BLaER1 treated with 17β-estradiol and CSF1 and Interleukin-3, amounts not matched to agents 10 nM and 100 nM (cell line): ENCODE data around the gene LEO1.

Experiments
- H3K27ac ChIP-seq, 11 experiments: shearing (Covaris generic); formaldehyde crosslinking; 2 replicates each; pipeline ENCODE4 v1.8.1; 2022
- H3K27me3 ChIP-seq, 11 experiments: shearing (Covaris generic); formaldehyde crosslinking; 2 replicates each; pipeline ENCODE4 v1.8.1; 2022
- H3K36me3 ChIP-seq, 11 experiments: shearing (Covaris generic); formaldehyde crosslinking; 2 replicates each; pipeline ENCODE4 v1.8.1; 2022
- H3K4me1 ChIP-seq, 10 experiments: shearing (Covaris generic); formaldehyde crosslinking; 2 replicates each; pipeline ENCODE4 v1.8.1; 2022
- H3K4me2 ChIP-seq, 11 experiments: shearing (Covaris generic); formaldehyde crosslinking; 2 replicates each; pipeline ENCODE4 v1.8.1; 2022
- H3K4me3 ChIP-seq, 10 experiments: shearing (Covaris generic); formaldehyde crosslinking; 2 replicates each; pipeline ENCODE4 v1.8.1; 2022
- H3K9ac ChIP-seq, 11 experiments: shearing (Covaris generic); formaldehyde crosslinking; 2 replicates each; pipeline ENCODE4 v1.8.1; 2022
- H3K9me3 ChIP-seq, 11 experiments: shearing (Covaris generic); formaldehyde crosslinking; replicated peaks in 1 of 11; 2 replicates each; pipeline ENCODE4 v1.8.1; 2022
- H4K20me1 ChIP-seq, 11 experiments: shearing (Covaris generic); formaldehyde crosslinking; 2 replicates each; pipeline ENCODE4 v1.8.1; 2022
- Cebpa-rat ChIP-seq, 11 experiments: shearing (Covaris generic); IDR thresholded peaks; 2 replicates each; pipeline ENCODE4 v1.8.1; 2022

LEO1 gene

DNA sequence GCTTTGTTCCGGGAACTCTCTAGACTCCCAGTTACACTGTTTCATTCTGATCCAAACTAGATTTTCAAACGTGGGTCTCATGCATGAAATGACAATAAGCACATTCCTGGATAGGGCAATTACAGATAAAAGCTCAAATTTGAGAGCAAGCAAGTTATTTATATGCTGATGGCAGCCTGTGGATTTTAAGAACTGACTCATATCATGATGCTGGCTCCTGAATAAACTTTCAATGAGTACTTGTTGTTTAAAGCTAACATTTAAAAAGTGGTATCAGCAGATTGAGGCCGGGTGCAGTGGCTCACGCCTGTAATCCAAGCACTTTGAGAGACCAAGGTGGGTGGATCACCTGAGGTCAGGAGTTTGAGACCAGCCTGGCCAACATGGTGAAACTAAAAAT is 66.6 kb downstream of the LEO1 start:
- H3K9ac ChIP-seq: no peak overlapping the region
- no peaks in the 10 kb centered on the region for H3K9me3 ChIP-seq
- TF ChIP-seq Cebpa-rat (IDR thresholded peaks at IDR 0.05): no peak
- no peak overlapping the region for H3K4me2 ChIP-seq
- H3K27ac ChIP-seq: no peak overlapping the region
- peaks cover 78 to 100% (median 92%) of the 10 kb centered on the region in 11 experiments for H3K36me3 ChIP-seq
- H3K4me1 ChIP-seq: peaks cover 0 to 5% (median 0%) of the 10 kb centered on the region in 10 experiments; a peak in 1 of 20 replicates
- H3K27me3 ChIP-seq: no peaks in the 10 kb centered on the region
- peaks cover 0 to 52% (median 0%) of the 10 kb centered on the region in 11 experiments; a peak in 6 of 22 replicates for H4K20me1 ChIP-seq
- no peak overlapping the region for H3K4me3 ChIP-seq

DNA sequence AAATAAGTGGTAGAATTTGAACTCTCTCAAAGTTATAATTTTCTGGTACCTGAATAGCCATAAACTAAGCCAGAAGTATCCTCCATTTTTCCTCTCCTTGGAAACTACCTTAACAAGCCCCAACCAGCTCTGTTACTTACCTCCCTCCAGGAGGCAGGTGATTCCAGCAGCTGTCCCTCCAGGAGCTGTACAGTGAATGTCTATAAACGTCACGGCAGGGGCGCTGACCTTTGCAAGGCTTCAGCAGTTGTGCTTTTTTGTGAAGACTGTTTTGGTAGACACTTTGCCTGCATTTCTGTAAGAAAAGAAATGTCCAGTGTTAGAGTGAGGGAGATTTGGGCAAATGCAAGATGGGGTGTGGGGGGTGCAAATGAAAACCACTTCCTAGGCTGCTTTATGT is 67.2 kb downstream of the LEO1 start:
- peaks cover 0 to 5% (median 0%) of the 10 kb centered on the region in 10 experiments; a peak in 1 of 20 replicates for H3K4me1 ChIP-seq
- peaks cover 0 to 52% (median 0%) of the 10 kb centered on the region in 11 experiments; a peak in 6 of 22 replicates for H4K20me1 ChIP-seq
- H3K27ac ChIP-seq: no peak overlapping the region
- no peak overlapping the region for H3K4me3 ChIP-seq
- peaks cover 80 to 100% (median 92%) of the 10 kb centered on the region in 11 experiments for H3K36me3 ChIP-seq
- no peak overlapping the region for H3K4me2 ChIP-seq
- no peak overlapping the region for H3K9ac ChIP-seq
- no peaks in the 10 kb centered on the region for H3K27me3 ChIP-seq
- TF ChIP-seq Cebpa-rat (IDR thresholded peaks at IDR 0.05): no peak
- no peaks in the 10 kb centered on the region for H3K9me3 ChIP-seq

DNA sequence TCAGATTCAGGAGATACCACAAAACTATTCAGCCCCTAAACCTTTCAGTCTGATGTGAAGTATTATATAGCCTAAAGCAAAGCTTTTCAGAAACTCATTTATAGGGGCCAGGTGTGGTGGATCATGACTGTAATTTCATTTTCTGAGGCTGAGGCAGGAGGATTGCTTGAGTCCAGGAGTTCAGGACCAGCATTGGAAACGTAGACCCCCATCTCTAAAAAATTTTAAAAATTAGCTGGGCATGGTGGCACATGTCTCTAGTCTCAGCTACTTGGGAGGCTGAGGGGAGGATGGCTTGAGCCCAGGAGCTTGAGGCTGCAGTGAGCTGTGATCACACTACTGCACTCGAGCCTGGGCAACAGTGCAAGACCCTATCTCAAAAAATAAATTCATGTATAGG is 82.1 kb downstream of the LEO1 start:
- Histone ChIP-seq H3K9ac (no peak overlapping the region), H3K9me3 (peaks cover 0 to 21% (median 20%) of the 10 kb centered on the region in 11 experiments; a peak in 19 of 22 replicates), H4K20me1 (peaks cover 0 to 74% (median 0%) of the 10 kb centered on the region in 11 experiments; a peak in 5 of 22 replicates), H3K27me3 (no peaks in the 10 kb centered on the region), H3K4me2 (no peak overlapping the region), H3K27ac (no peak overlapping the region), H3K36me3 (peaks cover 49 to 94% (median 73%) of the 10 kb centered on the region in 11 experiments), H3K4me3 (no peak overlapping the region), H3K4me1 (peaks cover 0 to 3% (median 0%) of the 10 kb centered on the region in 10 experiments; a peak in 1 of 20 replicates)
- no peak for TF ChIP-seq Cebpa-rat (IDR thresholded peaks at IDR 0.05)

DNA sequence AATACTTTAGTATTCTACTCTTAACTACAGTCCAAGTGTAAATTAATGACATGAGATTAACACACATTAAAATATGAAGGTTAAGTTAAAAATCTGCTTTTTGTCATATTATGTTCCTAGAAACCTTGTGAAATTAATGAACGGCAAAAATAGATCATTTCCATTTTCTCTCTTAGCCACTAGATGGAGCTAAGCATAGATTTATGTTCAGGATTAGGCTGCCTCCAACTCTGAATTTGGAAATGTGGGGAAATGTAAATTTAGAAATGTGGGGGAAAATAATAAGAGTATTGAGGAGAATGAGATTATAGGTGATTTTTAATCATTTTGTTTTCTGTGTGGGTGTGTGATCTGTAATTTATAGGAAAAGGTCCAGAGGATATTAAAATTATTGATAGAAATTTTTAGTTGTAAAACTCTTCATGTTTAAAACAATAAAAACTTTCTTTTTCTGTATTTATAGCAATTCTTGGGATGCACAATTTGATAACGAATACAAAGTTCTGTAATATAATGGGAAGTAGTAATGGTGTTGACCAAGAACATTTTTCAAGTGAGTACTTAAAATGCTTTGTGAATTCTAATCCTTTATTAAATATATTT is 82.9 kb downstream of the LEO1 start:
- no peak overlapping the region for H3K9ac ChIP-seq
- no peak for TF ChIP-seq Cebpa-rat (IDR thresholded peaks at IDR 0.05)
- peaks cover 0 to 29% (median 27%) of the 10 kb centered on the region in 11 experiments; a peak in 19 of 22 replicates for H3K9me3 ChIP-seq
- H4K20me1 ChIP-seq: peaks cover 0 to 76% (median 0%) of the 10 kb centered on the region in 11 experiments; a peak in 5 of 22 replicates
- H3K27ac ChIP-seq: no peak overlapping the region
- H3K4me3 ChIP-seq: no peak overlapping the region
- peaks cover 49 to 94% (median 71%) of the 10 kb centered on the region in 11 experiments for H3K36me3 ChIP-seq
- H3K27me3 ChIP-seq: no peaks in the 10 kb centered on the region
- H3K4me2 ChIP-seq: no peak overlapping the region
- 0 out of 20 replicates have a peak, but pooled peaks cover 0 to 4% (median 0%) of the 10 kb centered on the region in 10 experiments for H3K4me1 ChIP-seq
